ENCODE data around the gene GCSH.

Gene GCSH

DNA sequence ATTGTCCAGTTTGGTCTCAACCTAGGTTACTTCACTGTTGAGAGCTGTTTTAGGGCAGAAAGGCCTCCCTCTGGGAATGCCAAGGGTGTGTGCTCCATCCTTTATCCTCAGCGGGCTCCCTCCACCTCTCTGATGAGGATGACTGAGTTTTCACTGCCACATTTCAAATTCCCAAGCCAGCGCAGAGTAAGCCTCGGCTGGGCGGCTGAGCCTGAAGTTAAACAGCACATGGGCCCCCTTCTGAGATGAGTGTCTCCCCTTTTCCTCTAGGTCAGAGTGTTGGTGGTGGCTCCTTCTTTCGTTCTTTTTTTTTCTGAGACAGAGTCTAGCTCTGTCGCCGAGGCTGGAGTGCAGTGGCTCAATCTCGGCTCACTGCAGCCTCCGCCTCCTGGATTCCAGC is 5.5 kb upstream of the GCSH start:
- no peak for DNase-seq

DNA sequence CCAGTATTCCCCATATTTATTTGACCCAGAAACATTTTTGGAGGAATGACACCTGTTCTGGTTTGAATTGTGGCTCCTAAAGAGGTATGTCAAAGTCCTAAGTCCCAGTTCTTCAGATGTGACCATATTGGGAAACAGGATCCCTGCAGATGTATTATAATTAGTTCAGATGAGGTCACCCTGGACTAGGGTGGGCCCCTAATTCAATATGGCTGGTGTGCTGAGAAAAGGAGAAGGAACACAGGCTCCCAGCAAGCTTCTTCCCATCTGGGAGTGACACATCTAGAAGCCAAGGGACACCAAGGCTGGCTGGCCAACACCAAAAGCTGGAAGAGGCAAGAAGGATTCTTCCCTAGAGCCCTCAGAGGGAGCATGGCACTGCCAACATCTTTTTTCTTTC is 3.8 kb upstream of the GCSH start:
- no peak for DNase-seq

DNA sequence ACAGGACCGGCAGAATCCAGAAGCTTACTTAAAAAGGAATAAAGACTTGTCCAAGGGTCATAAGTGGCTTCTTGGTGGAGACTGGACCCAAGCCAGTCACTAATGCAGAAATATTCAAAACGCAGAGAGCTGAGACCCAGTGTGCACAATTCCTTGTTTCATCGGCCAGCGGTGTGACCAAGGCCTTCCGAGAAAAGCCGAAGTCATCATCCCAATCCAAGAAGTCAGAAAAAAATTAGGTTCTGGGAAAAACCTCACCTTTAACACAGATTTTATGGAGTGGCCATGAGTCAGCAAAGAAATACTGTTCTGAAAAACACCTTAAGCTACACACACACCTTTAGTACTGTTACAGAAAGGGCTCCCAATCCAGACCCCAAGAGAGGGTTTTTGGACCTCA is 1.0 kb upstream of the GCSH start:
- no peak for DNase-seq

DNA sequence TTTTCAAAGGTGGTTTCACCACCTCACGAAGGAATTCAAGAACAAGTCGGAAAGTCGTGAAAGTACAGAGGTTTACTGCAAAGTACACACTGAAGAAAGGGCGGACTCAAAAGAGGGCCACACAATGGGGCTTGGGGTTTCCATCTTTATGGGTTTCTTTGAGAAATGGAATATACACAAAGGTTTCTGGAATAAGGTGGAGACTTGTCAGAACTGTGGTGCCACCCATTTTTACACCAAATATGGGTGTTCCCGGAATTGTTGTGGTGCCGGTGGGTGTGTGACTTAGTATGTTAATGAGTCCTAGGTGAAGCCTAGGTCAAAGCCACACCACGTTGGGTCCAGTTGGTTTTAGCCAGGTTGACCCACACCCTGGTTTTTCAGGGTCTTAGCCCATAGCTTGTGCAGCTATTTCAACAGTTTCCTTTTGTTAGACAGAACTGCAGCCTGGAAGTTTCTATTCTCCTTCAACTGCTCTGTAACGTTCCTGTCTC is 567 bp upstream of the GCSH start:
- no peak for DNase-seq

DNA sequence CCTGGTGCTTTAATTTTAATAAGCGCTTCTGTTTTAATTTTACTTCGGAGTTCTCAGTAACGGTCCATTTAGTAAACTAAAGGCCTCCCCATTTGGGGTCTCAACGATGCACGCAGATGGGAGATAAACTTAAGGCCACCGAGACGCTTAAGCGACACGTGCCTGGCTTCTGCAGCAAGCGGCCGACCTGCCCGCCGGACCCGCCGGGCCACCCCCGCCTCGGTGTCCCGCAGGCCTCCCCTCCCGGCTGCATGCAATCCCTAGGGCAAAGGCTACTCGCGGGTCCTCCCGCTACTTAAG is 592 bp downstream of the GCSH start:
- DNase-seq: no peak

DNA sequence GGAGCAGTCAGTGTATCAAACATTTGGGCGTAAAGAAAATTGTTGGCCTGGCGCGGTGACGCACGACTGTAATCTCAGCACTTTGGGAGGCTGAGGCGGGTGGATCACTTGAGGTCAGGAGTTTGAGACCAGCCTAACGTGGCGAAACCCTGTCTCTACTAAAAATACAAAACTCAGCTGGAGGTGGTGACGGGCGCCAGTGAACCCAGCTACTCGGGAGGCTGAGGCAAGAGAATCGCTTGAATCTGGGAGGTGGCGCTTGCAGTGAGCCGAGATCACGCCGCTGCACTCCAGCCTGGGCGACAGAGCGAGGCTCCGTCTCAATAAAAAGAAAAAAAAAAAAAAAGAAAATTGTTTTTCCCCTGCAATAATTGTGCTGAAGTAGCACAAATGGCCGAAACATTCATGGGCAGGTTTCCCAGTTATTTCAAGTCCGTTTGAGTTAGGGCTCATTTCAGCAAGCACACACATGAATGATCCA is 1.4 kb downstream of the GCSH start:
- no peak for DNase-seq

DNA sequence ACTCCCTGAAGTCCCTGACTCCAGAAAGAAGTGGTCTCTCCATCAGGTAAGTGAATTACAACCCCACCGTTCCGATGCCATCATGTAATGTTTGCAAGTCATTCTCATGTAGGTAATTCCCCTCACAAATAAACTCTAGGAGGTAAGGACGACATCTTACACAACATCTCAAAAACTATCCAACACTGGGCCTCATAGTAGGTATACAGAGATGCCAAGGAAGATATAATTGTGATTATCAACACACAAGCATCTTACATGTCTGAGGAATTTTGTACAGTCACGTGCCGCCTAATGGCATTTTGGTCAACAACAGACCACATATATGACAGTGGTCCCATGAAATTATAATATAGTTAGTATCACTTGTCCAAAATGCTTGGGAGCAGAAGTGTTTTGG is 7.4 kb downstream of the GCSH start:
- no peak for DNase-seq

DNA sequence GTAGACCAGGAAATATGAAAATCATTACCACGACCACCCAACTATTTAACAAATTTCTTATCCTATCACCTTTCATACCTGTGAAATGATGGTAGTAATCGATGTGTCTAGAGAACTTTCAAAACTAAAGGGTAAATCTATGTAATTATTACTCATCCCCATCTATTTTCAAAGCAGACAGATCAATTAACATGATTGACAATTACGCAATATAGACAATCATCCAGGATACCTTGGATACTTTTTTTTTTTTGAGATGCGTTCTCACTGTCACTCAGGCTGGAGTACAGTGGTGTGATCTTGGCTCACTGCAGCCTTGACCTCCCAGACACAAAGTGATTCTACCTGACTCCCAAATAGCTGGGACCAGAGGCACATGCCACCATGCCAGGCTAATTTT is 15.2 kb downstream of the GCSH start:
- no peak for DNase-seq

DNA sequence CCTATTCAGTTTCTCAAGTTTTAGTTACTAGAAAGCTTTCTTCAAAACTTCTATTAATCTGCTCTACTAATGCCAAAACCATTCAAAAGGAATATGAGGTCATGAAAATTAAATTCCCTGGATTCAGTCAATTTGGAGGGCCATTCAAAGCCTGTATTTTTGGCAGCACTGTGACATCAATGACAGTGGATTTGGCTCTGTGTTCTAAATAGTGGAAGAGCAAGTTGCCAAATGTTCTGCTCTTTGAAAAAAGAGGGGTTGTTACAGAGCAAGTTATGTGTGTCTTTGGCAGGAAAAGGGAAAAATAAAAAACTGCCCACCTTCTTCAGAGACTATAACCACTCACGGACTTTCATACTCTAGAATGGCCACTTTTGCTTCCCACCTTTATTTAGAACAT is 16.0 kb downstream of the GCSH start:
- DNase-seq: no peak

DNA sequence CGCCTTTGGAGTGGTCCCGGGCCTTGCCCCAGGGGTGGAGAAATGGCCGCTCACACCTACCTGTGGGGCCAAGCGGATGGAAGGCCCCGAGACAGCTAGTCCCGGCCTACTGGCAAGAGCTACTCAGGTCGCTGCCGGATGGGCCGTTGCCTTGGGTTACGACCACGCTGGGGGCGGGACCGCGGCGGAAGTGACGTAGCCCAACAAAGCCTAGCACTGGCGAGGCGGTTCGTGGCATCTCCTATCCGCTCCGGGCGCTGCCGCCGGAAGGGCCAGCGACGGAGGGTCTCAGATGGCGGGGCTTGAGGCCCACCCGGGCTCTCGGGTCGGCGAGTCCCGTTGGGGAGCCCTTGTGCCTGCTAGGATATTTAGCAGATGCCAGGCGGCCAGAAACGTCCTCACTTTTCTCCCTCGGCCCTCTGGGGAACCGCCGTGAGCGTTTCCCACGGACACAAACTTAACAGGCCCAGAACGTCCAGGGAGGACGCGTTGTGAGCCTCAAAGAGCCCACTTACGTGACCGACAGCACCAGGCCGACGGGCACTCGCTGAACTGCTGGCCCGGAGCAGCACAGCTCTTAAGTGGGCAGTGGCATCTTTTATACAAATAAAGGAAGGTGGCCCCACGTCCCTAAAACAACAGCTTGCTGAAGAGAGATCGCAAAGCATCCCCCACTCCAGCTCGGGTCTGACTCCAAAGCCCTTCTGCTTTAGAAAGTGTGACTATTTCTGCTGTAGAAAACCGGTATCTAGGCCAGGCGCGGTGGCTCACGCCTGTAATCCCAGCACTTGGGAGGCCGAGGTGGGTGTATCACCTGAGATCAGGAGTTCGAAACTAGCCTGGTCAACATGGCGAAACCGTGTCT is 18.9 kb downstream of the GCSH start, which contains the start of gene C16orf46:
TSS of gene C16orf46 (minus strand) at position 163 of the 865 bp plus-strand sequence. CDS start 13,283 bp downstream, outside the sequence.
- peak; percentile 96 for DNase-seq

DNA sequence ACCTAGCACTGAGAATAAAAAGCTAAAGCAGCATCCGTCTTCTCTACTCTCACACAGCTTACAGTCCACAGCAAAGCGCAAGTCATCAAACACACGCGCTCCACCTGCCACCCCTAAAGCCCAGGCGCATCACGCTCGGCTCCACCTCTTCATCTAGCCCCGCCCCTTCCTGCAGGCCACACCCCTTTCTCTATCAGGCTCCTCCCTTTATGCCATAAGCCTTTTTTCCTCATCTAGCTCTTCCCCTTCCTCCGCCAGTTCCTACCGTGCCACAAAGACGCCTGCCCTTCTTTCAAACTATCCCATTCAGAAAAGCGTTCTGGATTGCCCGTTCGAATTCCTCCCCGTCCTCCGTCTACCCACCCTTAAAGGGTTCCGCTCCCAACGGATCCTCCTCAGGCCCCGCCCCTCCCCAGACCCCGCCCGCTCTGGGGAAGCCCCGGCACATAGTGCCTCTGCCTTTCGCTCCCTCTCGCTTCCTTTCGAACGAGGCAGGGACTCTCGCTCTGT is 19.6 kb downstream of the GCSH start:
- peak; percentile 90 for DNase-seq

DNA sequence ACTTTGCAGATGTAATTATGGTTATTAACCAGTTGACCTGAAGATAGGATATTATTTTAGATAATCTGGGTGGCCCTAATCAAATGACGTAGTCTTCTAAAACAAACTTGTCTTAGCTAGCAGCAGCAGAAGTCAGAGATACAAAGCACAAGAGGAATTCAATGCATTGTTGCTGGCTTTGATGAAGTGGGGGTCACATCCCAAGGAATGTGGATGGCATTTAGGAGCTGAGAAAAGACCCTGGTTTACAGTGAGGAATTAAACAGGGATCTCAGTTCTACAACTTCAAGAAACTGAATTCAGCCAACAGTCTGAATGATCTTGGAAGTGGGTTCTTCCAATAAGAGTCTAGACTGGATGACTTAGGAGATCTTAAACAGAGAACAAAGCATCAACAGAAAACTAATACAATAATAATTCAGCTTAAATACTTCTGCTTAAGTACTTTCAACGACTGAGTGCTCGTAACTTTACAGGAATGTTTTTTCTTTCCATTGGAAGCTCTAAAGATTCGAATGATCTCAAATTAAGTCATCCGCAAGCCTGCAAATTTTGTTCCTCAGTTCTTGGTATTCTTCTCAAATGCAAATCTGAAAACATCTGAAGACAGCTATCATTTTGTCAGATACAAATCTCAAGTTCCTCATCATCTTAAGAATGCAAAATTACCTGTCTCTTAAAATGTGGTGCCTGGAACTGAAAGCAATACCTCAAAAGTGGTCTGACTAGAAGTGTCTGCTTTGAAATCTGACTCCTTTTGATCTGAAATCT is 22.4 kb downstream of the GCSH start:
- DNase-seq: no peak

DNA sequence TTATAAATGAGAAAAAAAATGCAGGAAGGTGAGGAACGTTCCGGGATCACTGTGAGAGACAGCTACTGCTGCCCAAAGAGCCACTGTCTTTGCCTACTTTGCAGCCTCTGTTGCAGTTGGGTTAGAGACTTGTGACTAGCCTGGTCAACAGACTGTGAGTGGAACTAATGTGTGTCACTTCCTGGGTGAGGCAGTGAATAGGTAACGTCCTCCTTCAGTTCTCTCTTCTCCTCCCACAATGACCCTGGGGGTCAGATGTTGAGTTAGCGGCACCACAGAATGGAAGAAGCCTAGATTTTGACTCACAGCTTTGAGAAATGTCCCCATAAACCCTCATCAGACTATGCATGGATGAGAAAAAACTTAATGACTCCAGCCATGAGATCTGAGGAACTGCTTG is 24.4 kb downstream of the GCSH start:
- no peak for DNase-seq

DNA sequence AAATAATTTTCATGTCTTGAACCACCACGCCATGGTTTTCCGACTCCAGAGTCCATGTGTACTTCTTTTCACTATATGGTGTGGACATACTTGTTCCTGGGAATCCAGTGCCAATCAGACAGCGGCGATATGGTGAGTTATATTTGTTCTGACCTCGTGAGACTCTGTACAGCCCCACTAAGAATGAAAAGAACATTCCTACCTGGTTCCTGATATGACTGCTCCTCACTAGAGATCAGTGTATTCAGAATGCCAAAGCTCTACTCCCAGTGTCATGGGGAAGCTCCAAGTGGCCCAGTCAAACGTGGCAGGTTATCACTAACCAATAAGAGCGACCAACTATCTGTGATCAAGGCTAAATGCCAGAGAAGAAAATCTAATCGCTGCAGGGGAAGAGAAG is 25.2 kb downstream of the GCSH start:
- DNase-seq: no peak

DNA sequence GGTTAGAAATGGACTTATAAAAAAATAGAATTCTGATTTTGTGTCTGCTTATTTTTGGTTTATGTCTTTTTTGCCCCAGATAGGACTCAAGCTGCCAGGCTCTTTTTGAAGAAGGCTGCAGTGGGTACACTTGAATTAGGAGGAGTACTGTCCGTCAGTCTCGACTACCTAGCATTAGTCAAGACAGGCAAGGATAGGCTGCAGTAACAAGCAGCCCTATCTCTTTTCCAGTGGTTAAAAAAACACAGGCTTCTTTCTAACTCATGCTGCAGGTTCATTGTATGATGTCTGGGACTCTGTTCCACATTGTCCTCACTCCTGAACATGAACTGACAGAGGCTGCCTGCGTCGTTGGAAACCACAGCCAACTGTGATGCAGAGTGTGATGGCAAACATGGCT is 27.1 kb downstream of the GCSH start:
- DNase-seq: no peak

DNA sequence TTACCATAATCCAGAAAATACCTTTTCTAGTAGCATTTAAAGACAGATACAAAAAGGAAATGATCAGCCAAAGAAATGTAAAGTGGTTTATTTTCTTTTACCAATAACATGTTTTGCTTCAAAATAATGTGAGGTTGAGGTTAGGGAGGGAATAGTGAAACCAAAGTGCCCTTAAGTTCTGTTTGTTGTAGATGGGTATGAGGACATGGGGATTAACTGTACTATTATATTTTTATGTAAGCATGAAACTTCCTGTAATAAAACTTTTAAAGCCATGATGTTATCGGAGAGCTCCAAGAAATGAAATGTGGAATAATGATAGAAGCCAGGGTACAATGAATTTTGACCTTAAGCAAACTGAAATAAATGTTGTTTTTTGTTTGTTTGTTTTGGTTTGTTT is 29.0 kb downstream of the GCSH start:
- DNase-seq: no peak

DNA sequence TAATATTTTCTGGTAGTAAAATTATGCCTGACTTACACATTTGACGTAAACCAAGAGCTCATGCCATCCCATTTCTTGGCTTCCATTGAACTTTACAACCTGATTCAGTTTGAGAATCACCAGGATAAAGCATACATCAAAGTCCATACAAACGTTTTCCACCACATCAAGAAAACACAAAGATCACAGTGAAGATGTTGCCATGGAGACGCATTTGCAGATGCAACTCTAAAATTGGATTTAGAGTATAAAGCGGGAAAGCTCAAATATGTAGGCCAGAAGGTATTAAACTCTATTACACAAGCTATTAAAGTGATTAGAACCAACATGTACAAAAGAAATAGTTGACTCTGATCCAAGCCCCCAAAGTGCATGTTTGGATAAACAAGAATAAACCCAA is 29.5 kb downstream of the GCSH start:
- no peak for DNase-seq

DNA sequence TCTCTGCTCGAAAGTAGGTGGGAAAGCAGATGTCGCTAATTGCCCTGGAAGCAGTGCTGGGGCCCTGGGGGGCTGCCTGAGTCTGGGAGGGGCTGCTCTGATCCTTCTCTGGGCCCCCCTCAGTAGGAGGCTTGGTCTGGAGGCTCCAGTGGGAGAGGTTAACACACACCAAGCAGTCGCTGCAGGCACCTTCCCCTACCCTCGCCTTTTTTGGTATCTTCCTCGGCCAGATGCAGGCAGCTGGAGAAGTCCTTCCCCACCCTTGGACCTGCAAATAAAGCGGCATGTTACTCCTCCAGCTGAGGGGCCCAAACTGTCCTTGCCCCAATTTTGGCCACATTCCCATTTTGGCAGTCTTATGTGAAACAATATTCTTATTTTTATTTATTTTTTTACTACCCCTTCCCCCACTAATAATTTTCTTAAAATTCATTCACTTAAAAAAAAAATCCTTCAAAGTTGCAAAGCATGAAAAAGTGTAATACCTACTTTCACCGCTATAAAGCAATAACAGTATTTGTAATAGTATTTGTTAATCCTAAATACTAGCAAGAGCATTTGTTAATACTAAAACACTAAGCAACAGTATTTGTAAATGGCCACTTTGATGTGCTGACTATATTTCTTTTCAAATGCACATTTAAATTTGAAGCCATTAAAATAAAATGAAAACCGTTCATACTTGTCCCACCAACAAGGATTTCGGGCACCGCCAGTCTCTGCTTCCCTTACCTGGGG is 34.2 kb downstream of the GCSH start:
- no peak for DNase-seq

DNA sequence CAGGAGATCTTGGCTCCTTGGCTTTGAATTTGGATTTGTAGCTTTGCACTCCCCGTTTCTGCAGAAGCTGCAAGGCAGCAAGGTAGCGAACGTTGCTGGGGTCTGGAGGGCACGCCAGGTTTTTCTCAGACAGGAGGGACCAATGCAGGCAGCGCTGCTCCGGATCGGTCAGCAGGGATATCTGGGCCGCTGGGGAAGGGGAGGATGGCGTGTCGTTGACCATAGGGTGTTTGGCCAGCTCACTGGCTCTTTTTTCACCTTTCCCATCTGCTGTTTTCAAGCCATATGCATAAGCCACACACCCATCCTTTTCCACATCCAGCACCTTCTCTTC is 34.9 kb downstream of the GCSH start:
- DNase-seq: no peak

DNA sequence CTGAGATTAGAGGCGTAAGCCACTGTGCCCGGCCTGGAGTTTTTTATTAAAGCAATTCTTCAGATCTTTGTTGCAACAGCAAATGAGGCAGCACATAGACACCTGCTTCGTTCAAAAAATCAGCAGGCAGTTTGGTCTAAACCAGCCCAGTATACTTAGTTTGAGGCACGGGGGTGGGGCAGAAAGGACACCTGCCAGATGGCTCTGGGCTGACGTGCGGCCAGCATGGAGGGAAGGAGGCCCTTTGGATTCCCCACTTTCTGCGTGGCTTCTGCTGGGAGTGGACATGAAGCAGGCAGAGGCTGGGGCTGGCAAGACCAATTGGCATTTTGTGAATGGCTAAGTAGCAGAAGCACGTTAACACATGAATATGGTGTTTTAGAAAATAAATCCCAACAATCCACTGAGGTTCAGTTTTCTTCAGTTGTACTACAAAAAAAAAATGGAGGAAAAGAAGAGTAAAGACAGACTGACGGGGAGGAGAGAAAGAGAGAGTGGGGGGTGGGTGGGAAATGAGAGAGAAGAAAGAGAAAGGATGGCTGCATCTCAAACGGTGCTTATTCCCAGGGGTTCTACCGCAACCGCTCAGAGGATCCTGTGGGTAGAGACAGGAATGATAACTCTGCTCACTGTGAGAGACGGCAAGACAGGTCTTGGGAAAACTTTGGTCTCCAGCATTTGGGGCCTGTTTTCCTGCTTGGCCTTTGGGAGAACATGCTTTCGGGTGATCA is 35.5 kb downstream of the GCSH start:
- DNase-seq: no peak

DNA sequence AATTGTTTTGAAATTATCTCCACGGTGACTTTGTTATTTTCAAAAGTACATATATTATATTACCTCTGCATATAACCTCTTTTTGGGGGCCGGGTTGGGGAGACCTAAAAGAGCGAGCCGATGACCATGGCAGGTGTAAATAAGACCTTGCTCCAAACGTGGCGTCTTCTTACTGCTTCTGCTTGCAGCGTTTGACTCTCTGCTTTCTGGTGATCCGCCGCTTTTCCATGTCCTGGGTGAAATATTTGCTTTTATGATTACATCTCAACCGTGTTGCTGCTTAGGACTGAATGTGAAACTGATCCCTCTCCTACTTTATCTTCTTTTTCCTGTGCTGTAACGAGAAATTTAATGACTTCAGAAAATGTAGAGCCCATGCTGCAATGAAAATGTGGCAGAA is 42.4 kb downstream of the GCSH start:
- no peak for DNase-seq

DNA sequence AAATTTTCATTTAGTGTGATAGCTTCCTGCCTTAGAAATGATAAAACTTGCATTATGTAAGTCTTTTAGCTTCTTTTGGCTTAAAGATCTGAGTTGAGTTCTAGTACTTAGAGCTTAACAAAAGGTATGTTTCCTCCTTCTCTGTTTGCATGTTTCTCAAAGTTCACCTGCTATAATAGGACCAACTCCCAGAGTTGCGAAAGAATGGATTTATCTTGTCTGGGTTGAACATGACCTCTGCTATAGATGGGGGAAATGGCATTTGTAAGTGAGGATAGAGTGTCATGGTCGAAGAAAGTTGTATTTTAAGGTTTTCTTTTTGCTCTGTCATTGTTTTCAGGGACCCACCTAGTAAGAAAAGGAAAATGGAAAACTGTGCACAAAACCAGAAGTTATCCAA is 53.4 kb downstream of the GCSH start:
- no peak for DNase-seq

DNA sequence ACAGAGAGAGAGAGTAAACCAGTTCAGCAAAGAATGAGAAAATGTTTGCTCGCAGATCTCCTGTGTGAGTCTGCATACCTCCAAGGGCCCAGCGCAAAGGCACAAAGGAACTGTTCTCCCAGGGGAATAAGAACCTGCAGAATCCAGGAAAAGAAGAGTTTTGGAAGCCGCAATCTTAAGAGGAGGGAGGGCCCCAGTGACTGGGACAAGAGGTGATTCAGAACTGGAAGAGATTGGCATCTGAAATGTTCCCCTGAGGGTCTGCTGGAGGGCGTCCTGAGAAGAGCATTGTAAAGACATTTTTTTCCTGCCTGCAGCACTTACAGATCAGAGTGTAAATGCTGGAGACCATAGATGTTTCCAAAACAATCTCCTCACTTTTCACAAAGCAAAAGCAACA is 54.5 kb downstream of the GCSH start:
- no peak for DNase-seq

Data from CD4-positive, alpha-beta T cell treated with Interleukin-15 for 1 hour (primary cell).